H1 (cell line): ENCODE results near the gene DTNB. TPM values are rescaled to one million over a fixed set of nuclear protein-coding genes. Genes with fewer than 3 reads are reported as not detected.

ENCODE experiments used
- CTCF ChIA-PET: fragments of 300-600 bp; sonication (Branson Sonifier 250); formaldehyde crosslinking; loops from one replicate; lab custom pipeline; 2021; ENCODE audit not compliant: partially characterized antibody; lab: Charles Lee
- POLR2A ChIA-PET: fragments of 300-600 bp; sonication (Branson Sonifier 250); formaldehyde crosslinking; loops from one replicate; lab custom pipeline; 2021; ENCODE audit warnings: inconsistent platforms; ENCODE audit not compliant: partially characterized antibody; lab: Charles Lee
- DNase-seq, 2 experiments: peaks; one replicate each; pipeline versions ENCODE4 v3.0.0 to v3.0.0-alpha.2; 2010 to 2022; ENCODE audit warnings: low spot score in 2 of 2, low read depth in 1 of 2, mixed read lengths in 1 of 2
- FAIRE-seq: peaks from 2 replicates; lab custom pipeline; 2011; peaks lifted over from hg19 to GRCh38; lab: Jason Lieb, UNC
- H2AFZ ChIP-seq: 2 replicates; pipeline ENCODE4 v1.8.1; 2012; ENCODE audit warnings: low read length, inconsistent platforms
- H2AK5ac ChIP-seq: 2 replicates; pipeline ENCODE4 v1.6.1; 2013; ENCODE audit warnings: low read depth, low read length
- H2BK120ac ChIP-seq: replicated peaks from 2 replicates; pipeline ENCODE3; 2013; ENCODE audit warnings: low read depth, low read length, inconsistent platforms
- H2BK12ac ChIP-seq: 2 replicates; pipeline ENCODE4 v1.6.1; 2013; ENCODE audit warnings: low read depth, low read length
- H2BK15ac ChIP-seq: 2 replicates; pipeline ENCODE4 v1.6.1; 2013; ENCODE audit warnings: low read length
- H2BK20ac ChIP-seq: 2 replicates; pipeline ENCODE4 v1.6.1; 2013; ENCODE audit warnings: low read length
- H2BK5ac ChIP-seq: 2 replicates; pipeline ENCODE4 v1.6.1; 2013; ENCODE audit warnings: low read depth, low read length
- H3K14ac ChIP-seq: 2 replicates; pipeline ENCODE4 v1.6.1; 2013; ENCODE audit warnings: inconsistent platforms; ENCODE audit not compliant: insufficient read length
- H3K18ac ChIP-seq: 2 replicates; pipeline ENCODE4 v1.6.1; 2013; ENCODE audit warnings: low read length; ENCODE audit errors: extremely low read depth
- H3K23ac ChIP-seq: 2 replicates; pipeline ENCODE4 v1.6.1; 2013; ENCODE audit warnings: inconsistent platforms; ENCODE audit not compliant: insufficient read length
- H3K23me2 ChIP-seq: 2 replicates; pipeline ENCODE4 v1.6.1; 2013; ENCODE audit warnings: low read depth, low read length
- H3K27ac ChIP-seq: 2 replicates; pipeline ENCODE4 v1.6.1; 2011; ENCODE audit warnings: low read depth, low read length, inconsistent platforms
- H3K27me3 ChIP-seq, 4 experiments: replicated peaks in 1 of 4; 1 replicate in 1 of 4; 2 replicates in 3 of 4; pipeline versions ENCODE4 v1.6.1 to v1.8.1; 2011 to 2013; ENCODE audit warnings: low read length in 3 of 4, mild to moderate bottlenecking in 3 of 4, inconsistent platforms in 2 of 4, mixed read lengths in 2 of 4, moderate library complexity in 1 of 4; ENCODE audit not compliant: control insufficient read depth in 3 of 4, insufficient read depth in 3 of 4; ENCODE audit errors: extremely low read depth in 1 of 4
- H3K36me3 ChIP-seq, 4 experiments: 2 replicates each; pipeline versions ENCODE4 v1.6.1 to v1.8.1; 2011 to 2013; ENCODE audit warnings: mild to moderate bottlenecking in 4 of 4, low read length in 3 of 4, moderate library complexity in 2 of 4, control low read depth in 1 of 4, inconsistent platforms in 1 of 4; ENCODE audit not compliant: insufficient read depth in 4 of 4, control insufficient read depth in 2 of 4
- H3K4ac ChIP-seq: replicated peaks from 2 replicates; pipeline ENCODE3; 2013; ENCODE audit warnings: low read length, low read depth, mixed read lengths, inconsistent platforms; ENCODE audit not compliant: insufficient read length
- H3K4me1 ChIP-seq, 4 experiments: replicated peaks in 1 of 4; 1 replicate in 1 of 4; 2 replicates in 3 of 4; pipeline versions ENCODE4 v1.6.1 to v1.8.1; 2011 to 2013; ENCODE audit warnings: low read length in 3 of 4, inconsistent platforms in 2 of 4, mixed read lengths in 1 of 4; ENCODE audit not compliant: insufficient read depth in 4 of 4, control insufficient read depth in 3 of 4
- H3K4me2 ChIP-seq, 2 experiments: 2 replicates each; pipeline versions ENCODE4 v1.6.1 to v1.8.1; 2011 to 2013; ENCODE audit warnings: low read depth in 2 of 2, low read length in 2 of 2, control low read depth in 1 of 2, inconsistent platforms in 1 of 2, mild to moderate bottlenecking in 1 of 2; ENCODE audit not compliant: insufficient read depth in 1 of 2
- H3K4me3 ChIP-seq, 4 experiments: fragments of 200-600, 300-600 bp in 1 of 4; sonication (generic), shearing (Covaris generic), sonication (Bioruptor Twin) in 1 of 4; 2 replicates each; pipeline versions ENCODE4 v1.5.1 to v1.8.1; 2011 to 2016; ENCODE audit warnings: low read length in 4 of 4, low read depth in 3 of 4, control low read depth in 2 of 4, inconsistent platforms in 2 of 4, mild to moderate bottlenecking in 2 of 4, mixed read lengths in 1 of 4, moderate library complexity in 1 of 4; ENCODE audit not compliant: insufficient read depth in 2 of 4; ENCODE audit errors: extremely low read depth in 1 of 4
- H3K56ac ChIP-seq: replicated peaks from 2 replicates; pipeline ENCODE3; 2013; ENCODE audit warnings: low read depth, mild to moderate bottlenecking, mixed read lengths, low read length, inconsistent platforms; ENCODE audit not compliant: insufficient read length
- H3K79me1 ChIP-seq: 2 replicates; pipeline ENCODE4 v1.6.1; 2013; ENCODE audit warnings: low read depth, low read length, control low read depth
- H3K79me2 ChIP-seq, 2 experiments: 2 replicates each; pipeline versions ENCODE4 v1.6.1 to v1.8.1; 2012 to 2013; ENCODE audit warnings: low read length in 2 of 2, mild to moderate bottlenecking in 2 of 2, inconsistent platforms in 1 of 2; ENCODE audit not compliant: insufficient read depth in 2 of 2, control insufficient read depth in 1 of 2
- H3K9ac ChIP-seq, 4 experiments: replicated peaks in 1 of 4; 1 replicate in 1 of 4; 2 replicates in 3 of 4; pipeline versions ENCODE4 v1.6.1 to v1.8.1; 2011 to 2013; ENCODE audit warnings: low read depth in 3 of 4, low read length in 3 of 4, control low read depth in 2 of 4, mild to moderate bottlenecking in 2 of 4, moderate library complexity in 2 of 4, inconsistent platforms in 1 of 4; ENCODE audit errors: extremely low read depth in 1 of 4
- H3K9me3 ChIP-seq, 2 experiments: 2 replicates each; pipeline versions ENCODE4 v1.6.1 to v1.8.1; 2012 to 2013; ENCODE audit warnings: mild to moderate bottlenecking in 2 of 2, moderate library complexity in 2 of 2, control low read depth in 1 of 2, inconsistent platforms in 1 of 2, low read depth in 1 of 2, low read length in 1 of 2, mixed read lengths in 1 of 2; ENCODE audit not compliant: insufficient read depth in 2 of 2
- H4K20me1 ChIP-seq, 2 experiments: replicated peaks in 1 of 2; 2 replicates each; pipeline versions ENCODE3 to v1.8.1; 2011 to 2013; ENCODE audit warnings: inconsistent platforms in 2 of 2, low read length in 2 of 2, mild to moderate bottlenecking in 1 of 2; ENCODE audit not compliant: insufficient read depth in 2 of 2, control insufficient read depth in 1 of 2
- H4K5ac ChIP-seq: 2 replicates; pipeline ENCODE4 v1.6.1; 2013; ENCODE audit warnings: low read length, low read depth, mixed read lengths, inconsistent platforms; ENCODE audit not compliant: insufficient read length
- H4K8ac ChIP-seq: 2 replicates; pipeline ENCODE4 v1.8.0; 2013; ENCODE audit warnings: mild to moderate bottlenecking, moderate library complexity, low read length, inconsistent platforms; ENCODE audit not compliant: insufficient read depth; ENCODE audit errors: extremely low read depth
- H4K91ac ChIP-seq: replicated peaks from 2 replicates; pipeline ENCODE3; 2013; ENCODE audit warnings: low read length, mixed read lengths, inconsistent platforms; ENCODE audit not compliant: insufficient read length
- FOSL1 ChIP-seq: IDR thresholded peaks from 2 replicates; pipeline ENCODE4 v1.6.1; 2011; ENCODE audit warnings: mild to moderate bottlenecking, low read depth, low read length, moderate library complexity; ENCODE audit not compliant: insufficient read depth
- GABPA ChIP-seq: IDR thresholded peaks from 2 replicates; pipeline ENCODE4 v1.6.1; 2011; ENCODE audit warnings: mild to moderate bottlenecking, low read length, moderate library complexity, borderline replicate concordance; ENCODE audit not compliant: insufficient read depth
- JUND ChIP-seq: IDR thresholded peaks from 2 replicates; pipeline ENCODE4 v1.6.1; 2011; ENCODE audit warnings: mild to moderate bottlenecking, improper control_type of control experiment, low read length
- NANOG ChIP-seq: IDR thresholded peaks from 2 replicates; pipeline ENCODE4 v1.6.1; 2011; ENCODE audit warnings: low read length, low read depth, mild to moderate bottlenecking, inconsistent platforms; ENCODE audit not compliant: insufficient read depth, poor library complexity, severe bottlenecking
- POLR2AphosphoS5 ChIP-seq: IDR thresholded peaks from 2 replicates; pipeline ENCODE4 v1.6.1; 2011; ENCODE audit warnings: low read depth, low read length
- RBBP5 ChIP-seq: IDR thresholded peaks from 2 replicates; pipeline ENCODE4 v1.7.1; 2012; ENCODE audit warnings: low read depth, mild to moderate bottlenecking, inconsistent platforms, low read length, moderate library complexity, borderline replicate concordance
- SIRT6 ChIP-seq: IDR thresholded peaks from one replicate; pipeline ENCODE4 v1.7.1; 2012; ENCODE audit warnings: low read length, inconsistent platforms
- TAF1 ChIP-seq: IDR thresholded peaks from 2 replicates; pipeline ENCODE4 v1.6.1; 2011; ENCODE audit warnings: mild to moderate bottlenecking, low read depth, low read length
- WGBS, 2 experiments: shearing (Covaris generic) in 1 of 2; methylation state at CpG; one replicate each; pipeline versions ENCODE4 v1.1.6 to v1.1.7; 2013 to 2015; ENCODE audit warnings: low lambda C conversion rate in 2 of 2, mixed read lengths in 2 of 2, inconsistent platforms in 1 of 2, low coverage in 1 of 2, missing lambda C conversion rate in 1 of 2; ENCODE audit not compliant: insufficient replicate concordance in 2 of 2, insufficient coverage in 1 of 2, insufficient read length in 1 of 2; ENCODE audit errors: extremely low coverage in 1 of 2, missing lambda C conversion rate in 1 of 2; 5-methylcytosine and 5-hydroxymethylcytosine counted together
- polyA plus RNA-seq, 7 experiments: library from polyadenylated mRNA; depleted of rRNA in 3 of 7; stranded (reverse) in 5 of 7; unstranded in 2 of 7; fragments of >200 nt in 5 of 7; fragments of 200-250 nt in 2 of 7; gene quantifications; 1 replicate in 5 of 7; 2 replicates in 1 of 7; 4 replicates in 1 of 7; pipeline versions ENCODE4 v1.2.1 to v1.2.3, GENCODE V29; 2011 to 2013; ENCODE audit warnings: missing spikeins in 2 of 7, mixed read lengths in 2 of 7
- total RNA-seq: library from RNA; stranded (reverse); fragmentation: NEBNext Ultra II Directional; extraction: Animal tissue kit (Norgen Biotek cat#: 25700); gene quantifications from 2 replicates; pipeline ENCODE4 v1.2.1, GENCODE V29; 2021

The DTNB gene
- total and polyA plus RNA-seq, 2 of the 8 experiments (the other 6 are each of a cell fraction or from before 2014, with no cell fraction given), result 39.6 to 49.5 TPM

- Histone ChIP-seq H2AK5ac (no peak overlapping the region), H3K4ac (no peak overlapping the region), H2BK12ac (no peak overlapping the region), H3K18ac (no peak overlapping the region), H3K27ac (no peak overlapping the region), H2AFZ (no peak overlapping the region), H3K4me3 (no peak overlapping the region), H3K36me3 (peaks cover 0 to 12% (median 7%) of the 10 kb centered on the region in 4 experiments; a peak in 4 of 8 replicates), H3K9me3 (no peaks in the 10 kb centered on the region), H3K4me2 (no peak overlapping the region), H2BK120ac (no peak overlapping the region), H3K56ac (no peak overlapping the region), H3K9ac (no peak overlapping the region), H3K23me2 (no peaks in the 10 kb centered on the region), H2BK20ac (no peak overlapping the region), H3K4me1 (peaks cover 0 to 4% (median under 1%) of the 10 kb centered on the region in 4 experiments; a peak in 4 of 7 replicates), H2BK15ac (no peak overlapping the region), H4K5ac (no peak overlapping the region), H4K20me1 (peaks cover 0 to 2% of the 10 kb centered on the region in 2 experiments), H2BK5ac (no peak overlapping the region), H4K91ac (no peak overlapping the region), H3K23ac (no peak overlapping the region), H3K79me1 (no peaks in the 10 kb centered on the region), H3K14ac (no peak overlapping the region), H4K8ac (no peak overlapping the region), H3K27me3 (no peaks in the 10 kb centered on the region), H3K79me2 (no peaks in the 10 kb centered on the region; a peak in 1 of 4 replicates)
- FAIRE-seq, result no peak
- ChIA-PET POLR2A (interaction anchor here (0.9 kb wide), 1 partner anchor 44 kb away, joined by 3 read pairs; no protein-coding TSS in a partner anchor), CTCF (interaction anchor here (0.7 to 1.2 kb wide), 3 partner anchors 12 to 311 kb away, joined by 3 read pairs; no protein-coding TSS in a partner anchor)
- no peak for DNase-seq
- 80% methylated on average over 5 of the region's 5 CpGs; no CpG with 5 or more reads in 1 of the 2 experiments for WGBS, 2 experiments
- no peak for TF ChIP-seq POLR2AphosphoS5
- TF ChIP-seq JUND, result no peak
- no peak for TF ChIP-seq FOSL1
- TF ChIP-seq RBBP5, result no peak
- TF ChIP-seq TAF1, result no peak
- TF ChIP-seq NANOG, result no peak
- no peak for TF ChIP-seq GABPA
- TF ChIP-seq SIRT6, result no peak
Measured at GRCh38 chr2:25620077-25620476, 53.3 kb downstream of the DTNB start.
